Right ventricle myocardium inferior (tissue), 1 donor: ENCODE results near the gene SNED1. TPM values are rescaled to one million over a fixed set of nuclear protein-coding genes. Genes with fewer than 3 reads are reported as not detected.

Experiments used
- ATAC-seq: fragments of 200-7000 bp; cut with Tn5 transposase; one replicate; pipeline ENCODE4 v1.9.1; 2020; ENCODE audit warnings: mild to moderate bottlenecking, moderate library complexity
- DNase-seq: peaks from one replicate; pipeline ENCODE4 v3.0.0; 2021; ENCODE audit errors: missing footprints
- intact Hi-C: fragments of 100-400 bp; cut with DNase I; formaldehyde crosslinking; loops from one replicate; pipeline ENCODE4 v1.11.0; 2022
- total RNA-seq: library from RNA; stranded (reverse); fragmentation: NEBNext Ultra II Directional; extraction: Animal tissue kit (Norgen Biotek cat#: 25700); gene quantifications from one replicate; pipeline ENCODE4 v1.2.1, GENCODE V29; 2021
- donor health status: DM: no; HTN: yes; CAD: no; lungs with severe emphysema.

The SNED1 gene
- total RNA-seq, 1 donor from 2014 or later, result 6.7 TPM

GRCh38 chr2:241068942-241069810, 70.8 kb downstream of the SNED1 start:
- ATAC-seq (no peak), DNase-seq (peak; percentile 46)
- intact Hi-C loops, result no loop called here

GRCh38 chr2:241069821-241070281, 71.4 kb downstream of the SNED1 start:
- intact Hi-C loops, result no loop called here
- DNase-seq (peak; percentile 58), ATAC-seq (no peak)

GRCh38 chr2:241070361-241070760, 71.9 kb downstream of the SNED1 start:
- intact Hi-C loops, result no loop called here
- no peak for ATAC-seq

DNA sequence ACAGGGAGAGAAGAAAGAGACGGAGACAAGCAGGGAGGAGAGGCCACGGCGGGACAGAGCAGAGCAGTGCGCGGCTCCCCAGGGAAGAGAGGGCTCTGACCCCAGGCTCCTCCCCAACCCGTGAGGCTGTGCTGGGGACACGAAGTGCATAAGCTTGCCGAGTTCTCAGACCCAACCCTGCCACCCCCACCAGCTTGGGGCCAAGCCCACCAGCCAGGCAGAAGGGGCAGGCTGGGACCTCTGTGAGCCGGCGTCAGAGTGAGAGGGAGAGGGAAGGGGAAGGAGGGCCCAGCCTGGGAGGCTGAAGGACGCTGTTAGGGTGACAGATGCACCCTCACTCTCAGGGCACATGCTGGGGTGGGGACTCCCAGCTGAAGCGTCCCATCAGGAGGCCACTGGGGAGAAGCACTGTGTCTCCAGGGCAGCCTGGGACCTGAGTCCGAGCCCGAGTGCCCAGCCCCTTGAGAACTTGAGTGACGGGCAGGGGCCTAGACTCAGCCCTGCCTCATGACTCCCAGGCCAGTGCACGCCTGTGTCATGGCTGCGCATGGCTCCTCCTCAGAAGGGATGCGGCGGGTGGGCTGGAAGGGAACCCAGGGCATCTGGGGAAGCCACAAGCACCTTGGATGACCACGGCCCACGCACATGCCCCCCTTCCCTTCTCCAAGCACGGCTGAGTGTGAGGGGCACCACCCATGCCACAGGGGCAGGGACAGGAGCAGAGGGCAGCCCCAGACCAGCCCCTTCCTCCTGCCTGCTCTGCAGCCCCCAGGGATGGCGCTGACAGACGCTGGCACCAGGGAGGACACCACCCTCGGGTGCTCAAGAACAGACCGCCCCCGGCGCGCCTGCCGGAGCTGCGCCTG, 72.6 kb downstream of the SNED1 start:
- no peak for ATAC-seq
- DNase-seq, result no peak
- intact Hi-C loops, result no loop called here

More at GRCh38 chr2:241070361-241070760, 71.9 kb downstream of the SNED1 start:
- peak; percentile 53 for DNase-seq

DNA sequence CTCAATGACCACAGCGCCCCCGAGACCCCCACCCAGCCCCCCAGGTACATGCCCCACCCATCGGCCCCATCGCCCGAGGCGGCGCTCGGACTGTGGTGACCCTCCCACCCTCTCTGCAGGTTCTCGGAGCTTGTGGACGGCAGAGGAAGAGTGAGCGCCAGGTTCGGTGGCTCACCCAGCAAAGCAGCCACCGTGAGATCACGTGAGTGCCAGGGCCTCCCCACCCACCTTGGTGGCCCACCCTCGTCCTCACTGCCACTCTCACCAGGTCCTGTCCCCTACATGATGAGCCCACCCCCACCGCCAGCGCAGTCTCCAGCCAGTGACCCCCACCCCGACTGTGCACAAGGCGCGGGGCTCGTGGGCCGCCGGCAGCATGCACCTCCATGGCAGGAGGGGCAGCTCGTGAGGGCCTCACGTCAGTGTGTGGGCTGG, 73.3 kb downstream of the SNED1 start:
- no peak for DNase-seq
- ATAC-seq, result no peak
- intact Hi-C loops, result no loop called here

- ATAC-seq (no peak), DNase-seq (no peak)
- intact Hi-C loops, result no loop called here
These were observed 73.7 kb downstream of the SNED1 start for GRCh38 chr2:241072151-241072550.

GRCh38 chr2:241072553-241073165, 74.2 kb downstream of the SNED1 start:
- ATAC-seq (no peak), DNase-seq (no peak)
- intact Hi-C loops, result no loop called here

DNA sequence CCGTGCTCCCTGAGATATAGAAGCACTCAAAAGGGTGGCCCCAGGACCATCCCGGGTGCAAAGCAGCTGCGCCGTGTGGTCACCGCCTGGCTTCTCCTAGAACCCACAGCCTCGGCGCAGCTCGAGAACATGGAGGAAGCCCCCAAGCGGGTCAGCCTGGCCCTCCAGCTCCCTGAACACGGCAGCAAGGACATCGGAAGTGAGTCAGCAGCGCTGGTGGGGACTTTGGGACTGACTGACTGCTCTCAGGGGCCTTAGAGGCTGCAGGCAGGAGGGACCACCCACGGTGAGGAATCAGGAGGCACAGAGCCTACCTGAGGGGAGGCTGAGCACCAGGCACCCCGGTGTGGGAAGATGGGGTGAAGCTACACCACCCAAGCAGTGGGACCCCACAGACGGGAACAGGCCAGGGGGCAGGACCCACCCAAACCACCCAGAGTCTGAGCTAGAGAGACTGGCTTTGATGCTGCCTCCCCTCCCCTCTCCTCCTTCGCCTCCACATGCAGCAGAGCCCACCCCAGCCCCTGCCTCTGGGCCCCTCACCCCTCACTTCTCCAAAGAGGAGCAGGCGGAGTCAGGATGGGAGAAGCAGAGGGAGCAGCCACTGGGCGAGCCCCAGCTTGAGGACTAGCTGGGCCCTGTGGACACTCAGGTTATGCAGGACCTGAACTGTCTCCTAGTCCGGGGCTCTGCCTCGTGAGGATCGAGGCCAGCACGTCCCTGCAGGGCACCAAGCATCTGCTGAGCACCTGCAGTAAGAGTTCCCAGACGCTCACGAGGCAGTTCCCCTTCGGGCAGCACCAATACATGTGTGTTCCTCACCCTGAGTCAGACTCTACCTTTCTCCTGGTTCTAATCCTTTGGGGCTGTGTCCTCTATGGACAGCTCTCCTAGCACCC, 75.0 kb downstream of the SNED1 start:
- intact Hi-C loops, result no loop called here

DNA sequence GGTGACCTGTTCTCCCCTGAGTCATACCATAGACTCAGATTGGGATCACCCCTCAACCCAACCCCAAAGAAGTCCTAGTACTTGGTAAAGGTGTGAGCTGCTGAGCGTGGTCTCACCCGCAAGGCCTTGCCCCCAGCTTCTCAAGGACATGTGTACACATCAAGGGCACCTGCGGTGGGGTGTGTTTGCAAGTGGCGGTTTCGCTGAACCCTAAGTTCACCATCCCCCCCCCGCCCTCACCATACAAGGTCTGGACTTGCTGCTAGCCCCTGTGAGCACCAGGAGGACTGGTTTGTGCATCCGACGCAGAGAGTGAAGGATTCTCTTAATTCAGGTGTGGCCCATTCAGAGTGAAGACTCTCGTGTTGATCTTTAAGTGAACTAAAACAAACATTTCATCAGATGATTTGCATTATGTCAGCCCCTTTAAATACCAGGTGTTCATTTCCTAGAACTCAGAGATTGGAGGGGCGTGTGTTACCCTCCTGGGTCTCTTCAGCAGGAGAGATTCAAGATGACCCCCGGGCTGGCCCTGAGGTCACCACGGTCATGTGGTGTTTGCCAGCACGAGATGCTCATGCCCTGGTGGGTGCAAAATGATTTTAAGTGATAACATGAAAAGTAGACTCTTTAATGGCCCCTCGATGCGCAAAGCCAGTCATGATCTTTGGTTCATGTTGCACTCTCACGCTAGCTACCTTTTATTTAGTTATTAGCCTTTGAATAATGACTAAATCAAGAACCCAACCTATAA, 75.8 kb downstream of the SNED1 start:
- DNase-seq, result no peak
- intact Hi-C loops, result no loop called here
- no peak for ATAC-seq

More for the DNA sequence above, 75.0 kb downstream of the SNED1 start:
- ATAC-seq, result no peak
- DNase-seq, result no peak

GRCh38 chr2:241074901-241075540, 76.6 kb downstream of the SNED1 start:
- intact Hi-C loops, result no loop called here
- no peak for ATAC-seq

DNA sequence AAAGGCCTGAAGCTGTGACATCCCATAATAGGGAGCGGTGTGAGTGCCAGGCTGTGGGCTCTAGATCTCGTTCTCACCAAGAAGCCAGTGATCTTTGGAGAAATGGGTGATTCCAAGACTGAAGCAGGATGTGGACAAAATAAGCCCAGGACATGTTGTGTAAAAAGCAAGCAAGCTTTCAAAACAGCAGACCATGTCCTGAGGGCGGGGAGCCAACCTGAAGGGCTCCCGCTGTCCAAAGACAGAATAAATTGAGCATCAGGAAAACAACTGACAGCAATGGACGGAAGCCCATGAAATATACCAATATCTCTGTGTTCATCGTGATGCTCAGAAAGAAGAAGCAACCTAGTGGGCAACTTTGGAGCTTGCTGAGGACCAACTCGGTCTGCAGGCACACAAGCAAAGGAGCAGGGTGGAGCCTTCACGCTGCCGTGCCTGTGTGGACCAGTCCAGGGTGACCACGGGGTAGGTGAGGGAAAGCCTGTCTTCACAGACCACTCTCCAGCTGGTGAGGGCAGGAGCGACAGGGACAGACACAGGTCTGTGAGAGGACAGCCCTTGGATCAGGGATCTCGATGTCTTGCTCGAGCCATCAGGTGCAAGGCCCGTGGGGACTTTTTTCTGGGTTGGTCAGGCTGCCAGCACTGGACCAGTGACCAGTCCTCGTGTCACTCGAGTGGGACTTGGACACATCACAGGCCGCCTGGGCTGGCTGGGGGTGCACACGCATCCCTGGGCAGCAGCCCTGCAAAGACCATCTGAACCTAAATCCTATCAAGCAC, 82.2 kb downstream of the SNED1 start:
- ATAC-seq, result no peak
- intact Hi-C loops, result loop anchor here (10.0 kb wide), 1 partner anchor 226 kb away; no protein-coding TSS in a partner anchor

More at GRCh38 chr2:241074901-241075540, 76.6 kb downstream of the SNED1 start:
- DNase-seq, result no peak

DNA sequence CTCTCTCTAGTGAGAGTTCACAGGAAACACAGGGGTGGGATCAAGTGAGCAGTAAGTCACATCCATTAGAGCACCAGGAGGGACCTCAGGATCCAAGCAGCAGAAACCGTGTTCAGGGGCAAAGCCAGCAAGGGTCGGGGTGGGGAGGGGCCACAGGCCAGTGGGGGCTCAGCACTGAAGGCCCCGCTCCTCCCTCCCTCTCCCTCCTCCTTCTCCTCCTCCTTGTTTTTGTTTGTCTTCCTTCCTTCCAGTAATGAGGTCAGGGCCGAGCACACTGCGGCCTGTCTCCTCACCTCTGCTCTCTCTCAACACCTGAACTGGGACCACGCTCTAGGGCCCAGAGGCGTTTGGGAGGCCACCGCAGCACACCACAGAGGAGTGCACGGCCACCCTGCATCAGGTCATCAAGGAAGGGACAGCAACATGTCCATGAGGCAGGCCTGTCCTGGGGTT, 82.8 kb downstream of the SNED1 start:
- ATAC-seq, result peak; percentile 27
- no peak for DNase-seq
- intact Hi-C loops, result loop anchor here (10.0 kb wide), 1 partner anchor 226 kb away; no protein-coding TSS in a partner anchor

More for the DNA sequence above, 82.2 kb downstream of the SNED1 start:
- no peak for DNase-seq

GRCh38 chr2:241081643-241082340, 83.4 kb downstream of the SNED1 start:
- ATAC-seq (no peak), DNase-seq (no peak)
- intact Hi-C loops, result loop anchor here (10.0 kb wide), 1 partner anchor 227 kb away; no protein-coding TSS in a partner anchor

DNA sequence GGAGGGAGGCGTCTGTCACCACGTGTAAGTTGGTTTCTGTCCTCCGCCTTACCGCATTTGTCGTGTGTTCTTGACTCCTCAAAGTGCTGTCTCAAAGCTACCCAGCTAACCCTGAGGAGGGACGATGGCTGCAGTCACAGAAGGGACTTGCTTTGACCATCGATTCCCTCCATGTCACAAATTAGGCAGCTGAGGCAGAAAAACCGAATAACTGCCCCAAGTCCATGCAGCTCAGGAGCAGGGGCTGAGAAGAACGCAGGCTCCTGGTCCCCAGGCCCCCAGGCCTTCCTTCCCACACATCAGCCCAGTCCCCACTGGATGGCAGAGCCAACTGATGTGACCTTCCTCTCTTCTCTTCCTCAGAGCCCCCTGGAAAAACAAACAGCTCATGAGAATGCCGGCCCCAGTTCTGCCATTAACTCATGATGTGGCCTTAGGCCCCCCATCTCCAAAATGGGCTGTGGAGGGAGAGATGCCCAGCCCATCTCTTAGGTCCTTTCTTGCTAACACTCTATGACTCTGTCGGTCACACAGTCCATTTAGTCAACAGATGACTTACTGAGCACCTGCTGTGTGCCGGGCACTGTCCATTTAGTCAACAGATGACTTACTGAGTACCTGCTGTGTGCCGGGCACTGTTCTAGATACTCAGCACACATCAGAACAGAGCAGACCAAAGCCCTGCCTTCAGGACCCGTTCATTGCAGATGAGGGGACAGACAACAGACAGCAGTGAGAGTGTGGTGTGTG, 84.1 kb downstream of the SNED1 start:
- intact Hi-C loops, result loop anchor here (10.0 kb wide), 1 partner anchor 228 kb away; no protein-coding TSS in a partner anchor
- ATAC-seq (no peak), DNase-seq (no peak)

DNA sequence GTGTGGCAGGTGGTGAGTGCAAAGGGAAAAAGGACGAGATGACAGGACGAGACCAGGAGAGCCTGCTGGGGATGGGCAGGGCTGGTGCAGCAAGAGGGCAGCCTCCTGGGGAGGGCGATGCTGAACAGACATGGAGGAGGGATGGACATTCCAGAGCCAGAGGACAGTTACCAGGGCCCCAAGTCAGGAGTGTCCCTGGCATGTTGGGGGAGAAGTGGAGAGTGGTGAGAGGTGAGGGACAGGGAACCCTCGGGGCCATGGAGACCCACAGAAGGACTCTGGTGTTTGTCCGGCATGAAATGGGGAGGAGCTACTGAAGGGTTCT, 84.6 kb downstream of the SNED1 start:
- no peak for ATAC-seq
- no peak for DNase-seq
- intact Hi-C loops, result loop anchor here (10.0 kb wide), 1 partner anchor 228 kb away; no protein-coding TSS in a partner anchor
